D341Med (cell line): Measurements from ENCODE around the gene CTSA.
"Not testable (repeated sequence)": the region's sequence is repeated elsewhere in the genome, so short reads cannot be mapped to it uniquely, and the experiment has no call there.

Experiments used
- DNase-seq: peaks from one replicate; pipeline ENCODE4 v3.0.0; 2012; ENCODE audit warnings: low spot score

Gene CTSA

DNA sequence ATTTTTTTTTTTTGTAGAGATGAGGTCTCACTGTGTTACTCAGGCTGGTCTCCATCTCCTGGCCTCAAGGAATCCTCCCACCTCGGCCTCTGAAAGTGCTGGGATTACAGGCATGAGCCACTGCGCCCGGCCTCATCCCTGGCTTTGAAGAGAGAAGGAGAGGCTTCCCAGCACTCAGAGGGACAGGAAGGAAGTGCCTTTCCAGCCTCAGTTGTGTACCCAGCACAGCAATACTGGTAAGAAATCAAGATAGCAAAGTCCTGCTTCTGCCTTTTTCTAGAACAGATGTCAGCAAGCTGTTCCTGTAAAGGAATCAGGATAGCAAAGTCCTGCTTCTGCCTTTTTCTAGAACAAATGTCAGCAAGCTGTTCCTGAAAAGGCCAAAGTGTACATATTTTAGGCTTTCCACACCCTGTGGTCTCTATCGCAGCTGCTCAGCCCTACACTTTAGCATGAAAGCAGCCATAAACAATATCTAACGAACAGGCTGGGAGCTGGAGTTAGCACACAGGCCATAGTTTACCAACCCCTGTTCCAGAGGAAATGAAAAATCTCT is 27.1 kb downstream of the CTSA start:
- no peak for DNase-seq

DNA sequence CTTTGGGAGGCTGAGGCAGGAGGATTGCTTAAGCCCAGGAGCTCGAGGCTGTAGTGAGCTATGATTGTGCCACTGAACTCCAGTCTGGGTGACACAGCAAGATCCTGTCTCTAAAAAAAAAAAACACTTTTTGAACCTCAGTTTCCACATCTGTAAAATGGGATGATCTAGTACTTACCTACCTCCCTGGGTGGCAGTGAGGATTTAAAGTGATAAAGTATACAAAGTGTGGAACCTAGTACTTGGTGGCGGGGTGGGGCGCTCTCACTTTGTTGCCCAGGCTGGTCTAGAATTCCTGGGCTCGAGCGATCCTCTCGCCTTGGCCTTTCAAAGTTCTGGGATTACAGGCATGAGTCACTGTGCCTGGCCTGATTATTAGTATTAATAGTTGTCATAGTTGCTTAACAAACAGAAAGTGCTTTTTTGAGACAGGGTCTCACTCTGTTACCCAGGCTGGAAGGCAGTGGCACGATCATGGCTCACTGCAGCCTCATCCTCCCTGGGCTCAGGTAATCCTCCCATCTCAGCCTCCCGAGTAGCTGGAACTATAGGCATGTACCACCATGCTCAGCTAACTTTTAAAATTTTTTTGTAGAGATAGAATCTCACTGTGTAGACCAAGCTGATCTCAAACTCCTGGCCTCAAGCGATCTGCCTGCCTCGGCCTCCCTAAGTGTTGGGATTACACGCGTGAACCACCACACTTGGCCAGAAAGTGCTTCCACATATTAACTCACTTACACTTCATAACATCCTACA is 27.8 kb downstream of the CTSA start:
- no peak for DNase-seq

DNA sequence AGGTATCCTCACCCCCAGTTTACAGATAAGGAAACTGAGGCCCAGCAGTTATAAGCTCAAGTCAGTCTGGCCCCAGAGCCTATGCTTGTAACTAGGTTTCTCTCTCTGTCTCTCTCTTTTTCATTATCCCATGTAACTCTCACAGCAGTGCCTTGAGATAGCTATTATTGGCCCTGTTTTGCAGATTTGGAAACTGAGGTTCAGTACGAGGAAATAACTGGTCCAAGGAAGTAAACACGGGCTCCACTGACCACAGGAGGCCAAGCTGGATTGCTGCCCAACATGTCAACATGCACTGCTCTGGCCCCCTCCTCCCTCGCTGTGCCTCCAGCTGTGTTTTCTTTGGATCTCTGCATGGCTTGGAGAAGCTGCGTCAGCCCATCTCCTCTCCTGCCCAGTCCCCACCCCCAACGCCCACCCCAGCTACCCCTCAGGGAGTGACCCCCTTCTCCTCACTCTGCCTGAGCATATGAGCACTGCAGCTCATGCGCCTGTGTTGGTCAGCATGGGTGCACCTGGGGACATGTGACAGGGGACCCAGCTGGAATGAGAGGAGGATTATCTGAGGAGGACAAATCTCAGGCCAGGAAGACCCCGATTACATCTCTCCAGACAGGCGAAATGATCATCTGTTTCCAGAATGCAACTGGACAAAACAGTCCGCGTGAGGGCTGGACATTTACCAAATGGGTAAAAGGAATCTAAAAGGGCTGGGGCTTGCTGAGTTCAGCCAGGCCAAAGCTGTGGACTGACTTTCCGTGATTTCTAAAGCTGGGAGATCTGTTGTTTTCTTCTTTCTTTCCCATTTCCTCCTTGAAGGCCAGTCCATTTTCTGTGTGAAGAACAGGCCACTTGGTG is 28.6 kb downstream of the CTSA start:
- no peak for DNase-seq

DNA sequence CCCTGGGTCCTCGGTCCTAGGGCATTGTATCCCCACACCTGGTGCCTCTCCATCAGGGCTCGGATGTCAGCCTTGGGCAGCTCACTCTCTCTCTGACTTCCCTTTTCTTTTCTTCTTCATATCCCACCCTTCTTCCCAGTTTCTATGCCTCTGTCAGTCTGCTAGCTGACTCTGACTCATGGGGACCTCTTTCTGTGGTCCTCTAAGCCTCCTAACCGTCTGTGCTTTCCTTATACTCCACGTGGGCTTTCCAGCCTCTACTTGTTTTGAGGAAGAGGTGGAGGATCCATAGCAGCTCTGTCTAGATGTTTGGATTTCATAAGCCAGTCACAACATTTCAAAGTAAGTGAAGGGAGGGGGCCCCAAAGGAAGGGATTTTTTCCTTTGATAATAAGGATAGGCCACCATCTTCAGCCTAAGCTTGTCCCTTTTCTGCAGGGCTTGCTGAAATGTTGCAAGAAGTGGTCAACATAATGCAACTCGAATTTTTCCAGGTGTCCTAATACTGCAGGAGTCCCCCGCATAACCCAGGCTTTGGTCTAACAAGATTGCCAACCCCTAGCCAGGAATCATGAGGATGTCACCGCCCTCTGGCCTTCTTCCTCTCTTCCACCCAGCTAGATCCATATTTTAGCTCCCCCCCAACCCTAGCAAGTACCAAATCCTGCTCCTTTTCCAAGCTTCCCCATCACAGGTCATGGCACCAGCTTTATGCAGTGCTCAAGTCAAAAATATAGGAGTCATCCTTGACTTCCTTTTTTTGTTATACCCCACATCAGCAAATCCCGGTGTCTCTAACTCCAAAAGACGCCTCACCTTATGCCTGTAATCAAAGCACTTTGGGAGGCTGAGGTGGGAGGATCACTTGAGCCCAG is 29.6 kb downstream of the CTSA start:
- no peak for DNase-seq

DNA sequence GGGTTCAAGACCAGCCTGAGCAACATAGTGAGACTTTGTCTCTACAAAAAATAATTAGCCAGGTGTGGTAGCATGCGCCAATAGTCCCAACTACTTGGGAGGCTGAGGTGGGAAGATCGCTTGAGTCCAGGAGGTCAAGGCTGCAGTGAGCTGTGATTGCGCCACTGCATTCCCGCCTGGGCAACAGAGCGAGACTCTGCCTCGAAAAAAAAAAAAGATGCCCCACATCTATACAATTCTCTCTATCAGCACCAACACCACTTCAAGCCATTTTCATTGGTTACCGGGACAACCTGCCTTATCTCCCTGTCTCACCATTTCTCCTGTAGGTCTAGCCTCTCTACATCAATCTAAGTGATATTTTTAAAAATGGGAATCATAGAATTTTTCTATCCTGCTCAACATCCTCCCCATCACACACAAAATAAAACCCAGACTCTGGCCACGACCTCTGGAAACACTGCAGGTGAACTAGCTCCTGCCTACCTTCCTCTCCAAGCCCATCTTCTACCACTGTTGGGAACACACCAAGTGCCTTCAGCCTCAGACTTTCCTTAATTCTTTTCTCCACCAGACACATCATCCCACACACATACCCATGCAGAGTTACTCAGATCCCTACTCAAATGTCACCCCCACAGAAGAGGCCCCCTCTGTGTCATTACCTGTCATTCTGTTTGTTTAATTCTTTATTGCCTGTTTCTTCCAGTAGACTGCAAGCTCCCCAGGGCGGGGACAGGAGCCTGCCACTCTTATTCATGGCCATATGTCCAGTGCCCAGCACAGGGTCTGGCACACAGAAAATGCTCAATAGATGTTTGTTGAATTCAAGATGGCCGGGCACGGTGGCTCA is 30.4 kb downstream of the CTSA start:
- no peak for DNase-seq

DNA sequence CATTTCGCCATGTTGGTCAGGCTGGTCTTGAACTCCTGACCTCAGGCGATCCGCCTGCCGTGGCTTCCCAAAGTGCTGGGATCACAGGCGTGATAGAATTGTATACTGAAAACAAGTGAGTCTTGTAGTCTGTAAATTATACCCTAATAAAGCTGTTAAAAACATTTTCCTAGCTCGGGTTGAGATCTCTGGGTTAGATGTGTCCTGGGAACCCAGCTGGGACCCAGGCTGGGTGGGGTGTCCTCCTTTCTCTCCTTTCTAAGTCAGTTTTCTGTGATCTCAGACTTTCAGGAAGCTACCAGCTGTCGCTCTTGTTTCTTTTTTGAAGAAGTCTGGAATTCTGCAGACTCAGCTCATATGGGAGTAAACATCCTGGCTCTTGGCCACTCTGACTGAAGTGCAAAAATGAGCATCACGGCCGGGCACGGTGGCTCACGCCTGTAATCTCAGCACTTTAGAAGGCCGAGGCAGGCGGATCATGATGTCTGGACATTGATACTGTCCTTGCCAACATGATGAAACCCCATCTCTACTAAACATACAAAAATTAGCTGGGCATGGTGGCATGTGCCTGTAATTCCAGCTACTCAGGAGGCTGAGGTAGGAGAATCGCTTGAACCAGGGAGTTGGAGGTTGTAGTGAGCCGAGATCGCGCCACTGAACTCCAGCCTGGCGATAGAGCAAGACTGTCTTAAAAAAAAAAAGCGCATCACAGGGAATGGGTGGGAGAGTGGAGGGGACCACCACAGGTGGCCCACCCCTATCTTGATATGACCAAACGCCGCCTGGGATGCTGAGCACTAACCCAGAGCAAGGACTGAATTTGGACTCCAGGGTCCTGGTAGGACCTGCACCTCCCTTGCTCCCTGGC is 33.5 kb downstream of the CTSA start:
- DNase-seq, result no peak

DNA sequence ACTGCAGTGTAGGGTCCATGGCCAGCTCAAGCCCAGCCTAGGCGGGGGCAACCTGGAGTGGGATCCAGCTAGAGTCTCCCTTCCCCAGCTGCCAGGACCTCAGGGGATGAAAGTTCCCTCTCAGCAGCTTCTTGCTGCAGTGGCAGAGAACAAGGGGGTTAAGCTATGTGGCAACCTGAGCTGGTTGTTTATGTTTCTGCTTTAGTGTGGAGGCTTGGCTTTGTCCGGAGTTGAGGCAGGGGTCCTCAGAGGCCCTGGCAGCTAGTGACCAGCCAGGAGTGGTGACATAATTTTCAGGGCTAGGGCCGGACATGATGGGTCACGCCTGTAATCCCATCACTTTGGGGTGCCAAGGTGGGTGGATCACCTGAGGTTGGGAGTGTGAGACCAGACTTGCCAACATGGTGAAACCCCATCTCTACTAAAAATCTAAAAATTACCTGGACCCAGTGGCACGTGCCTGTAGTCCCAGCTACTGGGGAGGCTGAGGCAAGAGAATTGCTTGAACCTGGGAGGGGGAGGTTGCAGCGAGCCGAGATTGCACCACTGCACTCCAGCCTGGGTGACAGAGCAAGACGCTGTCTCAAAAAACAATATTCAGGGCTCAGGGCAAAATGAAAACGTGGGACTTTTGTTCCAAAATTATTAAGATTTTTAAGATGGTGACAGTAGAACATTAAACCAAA is 34.8 kb downstream of the CTSA start:
- no peak for DNase-seq

DNA sequence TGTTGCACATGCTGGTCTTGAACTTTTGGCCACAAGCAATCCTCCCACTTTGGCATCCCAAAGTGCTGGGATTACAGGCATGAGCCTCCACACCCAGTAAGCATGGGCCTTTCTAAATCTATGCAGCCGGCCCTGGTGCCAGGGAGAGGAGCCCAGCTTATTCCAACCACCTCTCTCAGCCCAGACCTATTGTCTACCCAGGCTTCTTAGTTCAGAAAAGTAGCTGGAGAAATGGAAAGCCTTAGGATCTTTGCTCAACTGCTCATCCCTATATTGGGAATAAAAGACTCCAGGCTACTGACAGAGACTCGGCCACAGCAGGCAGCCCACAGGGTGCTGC is 35.6 kb downstream of the CTSA start:
- no peak for DNase-seq

DNA sequence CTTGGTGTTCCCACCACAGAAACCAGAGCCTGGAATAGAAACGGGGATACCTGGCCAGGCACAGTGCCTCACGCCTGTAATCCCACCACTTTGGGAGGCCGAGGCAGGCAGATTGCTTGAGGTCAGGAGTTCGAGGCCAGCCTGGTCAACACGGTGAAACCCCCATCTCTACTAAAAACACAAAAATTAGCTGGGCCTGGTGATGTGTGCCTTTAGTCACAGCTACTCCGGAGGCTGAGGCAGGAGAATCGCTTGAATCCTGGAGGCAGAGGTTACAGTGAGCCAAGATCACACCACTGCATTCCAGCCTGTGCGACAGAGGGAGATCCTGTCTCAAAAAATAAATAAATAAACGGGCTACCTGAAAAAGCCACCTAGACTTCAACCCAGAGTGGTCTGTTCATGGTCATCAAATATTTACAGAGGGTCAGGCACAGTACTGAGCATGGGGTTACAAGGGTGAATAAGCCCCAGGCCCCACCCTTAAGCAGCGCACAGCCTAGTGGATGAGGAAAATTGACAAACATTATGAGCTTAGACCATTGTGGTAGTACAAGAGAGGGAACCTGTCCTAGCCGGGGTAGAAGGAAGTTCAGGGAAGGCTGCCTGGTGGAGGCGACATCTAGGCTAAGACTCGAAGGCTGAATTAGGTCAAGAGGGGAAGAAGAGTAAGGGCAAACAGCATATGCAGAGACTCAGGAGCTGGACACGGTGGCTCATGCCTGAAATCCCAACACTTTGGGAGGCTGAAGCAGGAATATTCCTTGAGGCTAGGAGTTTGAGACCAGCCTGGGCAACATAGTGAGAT is 36.1 kb downstream of the CTSA start:
- no peak for DNase-seq

DNA sequence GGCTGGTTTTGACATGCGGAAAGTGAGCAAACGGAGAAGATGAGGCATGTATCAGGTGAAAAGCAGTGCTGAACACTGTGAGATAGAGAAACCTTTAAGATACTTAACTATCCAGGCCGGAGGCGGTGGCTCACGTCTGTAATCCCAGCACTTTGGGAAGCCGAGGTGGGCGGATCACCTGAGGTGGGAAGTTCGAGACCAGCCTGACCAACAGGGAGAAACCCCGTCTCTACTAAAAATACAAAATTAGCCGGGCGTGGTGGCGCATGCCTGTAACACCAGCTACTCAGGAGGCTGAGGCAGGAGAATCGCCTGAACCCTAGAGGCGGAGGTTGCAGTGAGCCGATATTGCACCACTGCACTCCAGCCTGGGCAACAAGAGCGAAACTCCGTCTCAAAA is 40.5 kb downstream of the CTSA start:
- DNase-seq, result not testable (repeated sequence)

DNA sequence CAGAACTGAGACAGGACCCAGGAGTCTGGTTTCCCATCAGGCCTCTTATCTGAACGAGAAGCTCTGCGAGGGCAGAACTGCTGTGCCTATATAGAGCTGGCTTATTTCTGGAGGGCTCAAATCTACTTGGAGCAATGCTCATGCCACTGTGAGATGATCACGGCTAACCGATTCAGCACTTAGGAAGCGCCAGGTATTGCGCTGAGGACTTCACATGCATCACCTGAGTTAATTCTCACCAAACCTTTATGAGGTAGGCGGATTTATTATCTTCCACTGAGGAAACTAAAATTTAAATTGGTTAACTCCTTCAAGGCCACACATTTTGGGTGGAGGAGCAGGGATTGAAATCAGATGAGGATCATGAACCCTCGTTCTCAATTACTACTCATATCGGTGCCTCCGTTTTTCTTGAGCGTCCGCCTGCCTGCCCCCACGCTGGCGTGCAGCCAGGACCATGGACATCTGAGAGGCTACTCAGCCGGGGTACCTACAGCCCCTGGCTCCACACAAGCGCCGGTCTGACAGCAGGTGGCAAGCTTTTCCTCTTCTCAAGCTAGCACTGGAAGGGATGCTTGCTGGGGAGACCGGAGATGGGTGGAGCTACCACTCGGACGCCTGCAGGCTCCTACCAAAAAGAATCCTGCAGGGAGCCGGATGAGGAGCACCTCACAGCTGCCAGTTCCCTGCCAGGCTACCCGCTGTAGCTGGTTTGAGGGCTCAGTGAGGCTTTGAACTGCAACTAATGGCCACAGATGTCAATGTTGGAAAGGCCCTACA is 42.3 kb downstream of the CTSA start:
- peak; percentile 80 for DNase-seq

DNA sequence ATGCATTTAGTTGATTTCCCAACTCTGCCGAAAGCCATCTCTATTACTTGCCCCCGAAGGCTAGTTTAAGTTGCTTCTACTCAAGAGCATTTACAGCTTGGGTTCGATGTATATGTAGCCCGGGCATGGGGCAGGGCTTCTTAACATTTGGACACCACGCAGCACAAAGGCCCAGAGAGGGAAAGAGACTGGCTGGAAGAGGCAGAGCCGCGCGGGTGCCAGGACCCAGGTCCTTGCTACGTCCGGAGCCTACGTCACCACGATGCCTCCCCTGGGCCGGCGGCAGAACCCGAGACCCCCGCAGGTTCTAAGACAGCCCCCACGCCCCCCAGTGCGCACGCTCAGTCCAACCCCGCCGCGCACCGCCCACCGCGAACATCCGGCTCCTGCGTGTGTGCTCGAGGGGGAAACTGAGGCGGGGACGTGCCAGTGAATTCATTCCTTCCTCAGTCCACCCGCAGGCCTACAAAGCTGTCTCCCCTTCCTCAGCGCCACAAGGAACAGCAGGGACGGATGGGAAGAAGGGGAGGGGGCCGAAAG is 43.0 kb downstream of the CTSA start:
- DNase-seq, result peak; percentile 81

DNA sequence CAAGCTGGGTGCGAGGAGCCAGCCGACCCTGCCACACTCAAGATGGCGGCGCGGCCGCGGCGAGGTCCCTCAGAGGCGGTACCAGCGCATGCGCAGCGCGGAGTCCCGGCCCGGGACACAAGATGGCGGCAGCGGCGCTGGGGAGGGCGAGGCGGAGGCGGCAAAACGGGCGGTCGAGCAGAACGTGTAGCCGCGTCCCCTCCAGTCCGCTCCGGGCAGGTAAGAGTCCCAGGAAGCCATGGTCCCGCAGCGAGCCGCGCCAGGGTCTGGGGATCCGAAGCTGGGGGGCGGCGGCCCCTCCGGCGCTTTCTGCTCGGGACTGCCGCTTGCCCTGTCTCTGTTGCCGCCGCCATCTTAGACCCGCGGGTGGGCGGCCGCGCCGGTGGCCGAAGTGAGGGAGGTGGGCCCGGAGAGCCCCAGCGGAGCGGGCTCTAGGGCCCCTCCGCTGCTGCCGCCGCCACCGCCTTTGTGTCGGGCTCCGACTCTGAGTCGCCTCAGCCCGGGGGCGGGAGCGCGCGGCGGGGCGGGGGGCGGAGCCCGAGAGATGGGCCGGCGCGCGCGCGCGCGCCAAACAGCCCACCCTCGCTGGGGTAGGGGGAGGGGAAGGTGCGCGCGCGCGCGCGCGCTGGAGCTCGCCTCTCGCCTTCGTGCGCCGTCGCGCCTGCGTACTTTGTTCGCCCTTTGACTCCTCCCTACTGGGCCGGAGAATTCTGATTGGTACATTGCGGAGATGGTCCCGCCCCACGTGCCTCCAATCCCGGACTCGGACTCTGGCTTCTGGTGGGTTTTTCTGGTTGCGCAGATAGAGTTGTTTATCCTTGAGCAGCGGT is 43.7 kb downstream of the CTSA start, which contains the start of gene PCIF1:
Gene PCIF1 (plus strand): TSS at position 98 of the 830 bp plus-strand sequence. CDS start 4,317 bp downstream, outside the sequence.
- DNase-seq, result peak; percentile 98

DNA sequence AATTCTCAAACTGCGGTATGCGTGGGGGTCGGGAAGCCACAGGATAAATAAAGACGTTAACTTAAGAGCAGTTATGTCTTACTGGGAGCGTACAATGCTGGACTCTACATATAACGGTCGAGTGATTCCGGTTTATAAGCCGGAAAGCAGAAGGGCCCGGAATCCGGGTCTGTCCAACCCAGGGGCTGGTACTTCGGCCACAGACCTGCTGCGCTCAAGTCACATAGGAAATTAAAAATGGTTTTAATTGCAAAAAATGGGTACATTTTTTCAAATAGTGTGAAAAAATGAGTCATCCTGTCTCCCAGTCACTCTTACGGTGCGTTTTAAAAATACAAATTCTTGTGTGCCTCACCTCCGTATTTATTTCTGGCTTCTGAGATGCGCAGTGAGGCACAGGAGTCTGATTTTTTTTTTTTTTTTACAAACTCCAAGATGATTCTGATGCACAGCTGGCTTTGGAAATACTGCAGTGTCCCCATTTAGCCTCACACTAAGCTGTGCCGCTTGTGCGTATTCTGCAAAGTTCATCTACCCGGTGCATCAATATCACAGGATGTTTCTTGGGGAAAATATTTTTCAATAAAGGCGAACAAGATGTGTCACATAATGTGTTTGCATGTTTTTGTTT is 44.4 kb downstream of the CTSA start:
- no peak for DNase-seq

DNA sequence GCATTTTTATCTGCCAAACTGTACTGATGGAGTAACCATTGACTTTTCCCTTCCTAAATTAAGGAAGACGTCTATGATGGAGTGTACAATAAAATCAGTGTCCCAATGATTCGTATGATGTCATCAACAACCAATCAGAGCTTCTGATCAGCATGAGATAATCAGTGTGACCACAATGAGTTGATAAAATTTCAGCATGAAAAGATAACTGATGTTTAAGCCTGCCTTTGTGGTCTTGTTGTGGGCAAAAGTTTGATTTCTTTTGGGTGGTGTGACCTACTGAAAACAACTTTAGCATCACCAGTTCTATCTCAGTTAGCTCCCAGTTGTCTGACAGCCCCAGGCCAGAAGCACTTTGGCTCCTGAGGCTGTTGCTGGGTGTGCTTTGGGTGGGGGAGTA is 46.6 kb downstream of the CTSA start:
- DNase-seq, result no peak
